ENCODE results near the gene LAMC2.

The LAMC2 gene

DNA sequence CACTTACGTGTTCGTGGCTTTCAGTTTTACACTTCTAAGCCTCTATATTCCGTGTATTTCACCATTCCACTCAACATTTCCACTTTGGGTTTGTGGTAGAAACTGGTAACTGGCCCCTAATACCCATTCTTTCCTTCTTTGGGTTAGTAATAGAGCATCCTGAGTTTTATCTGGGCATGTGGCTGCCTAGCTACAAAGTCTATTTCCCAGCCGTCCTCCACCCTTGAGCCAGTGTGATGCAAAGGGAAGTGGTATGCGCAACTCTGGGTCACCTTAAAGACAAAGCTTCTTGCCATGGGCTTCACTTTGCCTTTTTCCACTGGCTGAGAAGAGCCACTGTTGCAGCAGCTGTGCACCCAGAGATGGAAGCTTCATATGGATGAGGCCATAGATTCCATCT is 73.9 kb downstream of the LAMC2 start:
- Histone ChIP-seq H3K27me3 (ENCODE audit: insufficient read depth, low read depth, severe bottlenecking) (no peaks in the 10 kb centered on the region), H3K9me3 (ENCODE audit: severe bottlenecking) (no peaks in the 10 kb centered on the region), H3K4me3 (ENCODE audit: low read depth, low read length) (no peak overlapping the region), H3K27ac (no peak overlapping the region), H3K36me3 (no peaks in the 10 kb centered on the region)
- TF ChIP-seq, protein P1, sequence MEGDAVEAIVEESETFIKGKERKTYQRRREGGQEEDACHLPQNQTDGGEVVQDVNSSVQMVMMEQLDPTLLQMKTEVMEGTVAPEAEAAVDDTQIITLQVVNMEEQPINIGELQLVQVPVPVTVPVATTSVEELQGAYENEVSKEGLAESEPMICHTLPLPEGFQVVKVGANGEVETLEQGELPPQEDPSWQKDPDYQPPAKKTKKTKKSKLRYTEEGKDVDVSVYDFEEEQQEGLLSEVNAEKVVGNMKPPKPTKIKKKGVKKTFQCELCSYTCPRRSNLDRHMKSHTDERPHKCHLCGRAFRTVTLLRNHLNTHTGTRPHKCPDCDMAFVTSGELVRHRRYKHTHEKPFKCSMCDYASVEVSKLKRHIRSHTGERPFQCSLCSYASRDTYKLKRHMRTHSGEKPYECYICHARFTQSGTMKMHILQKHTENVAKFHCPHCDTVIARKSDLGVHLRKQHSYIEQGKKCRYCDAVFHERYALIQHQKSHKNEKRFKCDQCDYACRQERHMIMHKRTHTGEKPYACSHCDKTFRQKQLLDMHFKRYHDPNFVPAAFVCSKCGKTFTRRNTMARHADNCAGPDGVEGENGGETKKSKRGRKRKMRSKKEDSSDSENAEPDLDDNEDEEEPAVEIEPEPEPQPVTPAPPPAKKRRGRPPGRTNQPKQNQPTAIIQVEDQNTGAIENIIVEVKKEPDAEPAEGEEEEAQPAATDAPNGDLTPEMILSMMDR (IDR thresholded peaks at IDR 0.05; ENCODE audit: low read depth, low read length): no peak
- DNase-seq: no peak

DNA sequence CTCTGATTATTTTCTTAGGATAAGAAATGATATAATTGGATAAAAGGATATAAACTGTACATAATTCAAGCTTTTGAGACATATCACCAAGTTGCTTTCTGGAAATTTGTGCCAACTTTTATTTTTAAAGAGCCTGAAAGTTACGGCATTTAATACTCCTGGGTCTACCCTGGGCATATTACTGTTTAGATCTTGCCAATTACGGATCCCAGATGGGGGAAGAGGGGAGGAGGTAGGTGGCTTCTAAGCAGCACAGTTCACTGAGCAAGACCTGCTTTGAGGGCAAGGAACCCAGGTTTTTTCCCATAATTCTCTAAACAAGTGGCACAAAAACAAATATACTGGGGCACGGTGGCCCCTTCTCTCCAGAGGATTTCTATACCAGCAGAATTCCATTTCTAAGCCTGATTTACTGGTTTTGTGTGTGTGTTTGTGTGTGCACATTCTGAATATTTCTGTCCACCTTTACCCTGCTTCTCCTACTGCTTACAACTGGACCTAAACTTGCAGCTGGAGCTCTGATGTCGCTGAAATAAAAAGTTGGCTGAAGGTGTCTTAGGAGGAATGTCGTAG is 76.7 kb downstream of the LAMC2 start:
- no peaks in the 10 kb centered on the region for H3K36me3 ChIP-seq
- H3K27me3 ChIP-seq (ENCODE audit: insufficient read depth, low read depth, severe bottlenecking): no peaks in the 10 kb centered on the region
- no peak overlapping the region for H3K27ac ChIP-seq

DNA sequence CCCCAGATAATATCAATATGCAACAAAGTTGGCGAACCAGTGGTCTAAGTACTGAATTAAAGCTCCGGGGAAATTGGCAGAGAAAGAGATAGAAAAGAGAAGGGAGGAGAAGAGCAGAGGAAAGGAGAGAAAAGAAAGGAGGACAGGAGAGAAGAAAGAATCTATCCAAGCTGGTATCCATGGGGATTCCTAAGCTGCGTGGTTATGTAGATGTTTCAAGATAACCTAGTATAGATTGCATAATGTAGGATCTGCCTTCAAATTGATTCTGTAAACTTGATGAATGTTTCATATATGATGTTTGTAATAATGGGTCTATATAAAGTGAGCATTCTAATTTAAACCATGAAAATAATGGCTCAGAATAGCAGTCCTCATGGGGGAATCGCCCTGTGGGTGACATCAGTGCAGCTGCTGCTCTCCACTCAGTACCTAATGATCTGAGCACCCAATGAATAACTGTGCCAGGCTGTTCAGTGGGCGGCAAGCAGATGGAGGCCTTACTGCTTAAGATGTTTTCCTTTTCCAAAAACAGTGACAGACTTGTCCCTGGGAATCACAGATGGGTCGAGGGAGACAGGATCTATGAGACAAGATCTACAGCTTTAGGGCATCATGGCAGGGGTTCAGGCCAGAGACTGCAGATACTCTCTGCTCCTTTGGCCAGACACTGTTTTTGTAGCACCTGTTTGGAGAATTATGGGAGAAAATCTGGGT is 78.0 kb downstream of the LAMC2 start:
- Histone ChIP-seq H3K27ac (no peak overlapping the region), H3K4me3 (ENCODE audit: low read depth, low read length) (no peak overlapping the region), H3K9me3 (ENCODE audit: severe bottlenecking) (no peaks in the 10 kb centered on the region), H3K27me3 (ENCODE audit: insufficient read depth, low read depth, severe bottlenecking) (no peaks in the 10 kb centered on the region), H3K36me3 (no peaks in the 10 kb centered on the region)
- DNase-seq: no peak
- TF ChIP-seq, protein P1 (IDR thresholded peaks at IDR 0.05; ENCODE audit: low read depth, low read length): no peak

More for the DNA sequence above, 76.7 kb downstream of the LAMC2 start:
- H3K4me3 ChIP-seq (ENCODE audit: low read depth, low read length): no peak overlapping the region
- TF ChIP-seq, protein P1 (IDR thresholded peaks at IDR 0.05; ENCODE audit: low read depth, low read length): no peak
- DNase-seq: no peak
- H3K9me3 ChIP-seq (ENCODE audit: severe bottlenecking): no peaks in the 10 kb centered on the region

DNA sequence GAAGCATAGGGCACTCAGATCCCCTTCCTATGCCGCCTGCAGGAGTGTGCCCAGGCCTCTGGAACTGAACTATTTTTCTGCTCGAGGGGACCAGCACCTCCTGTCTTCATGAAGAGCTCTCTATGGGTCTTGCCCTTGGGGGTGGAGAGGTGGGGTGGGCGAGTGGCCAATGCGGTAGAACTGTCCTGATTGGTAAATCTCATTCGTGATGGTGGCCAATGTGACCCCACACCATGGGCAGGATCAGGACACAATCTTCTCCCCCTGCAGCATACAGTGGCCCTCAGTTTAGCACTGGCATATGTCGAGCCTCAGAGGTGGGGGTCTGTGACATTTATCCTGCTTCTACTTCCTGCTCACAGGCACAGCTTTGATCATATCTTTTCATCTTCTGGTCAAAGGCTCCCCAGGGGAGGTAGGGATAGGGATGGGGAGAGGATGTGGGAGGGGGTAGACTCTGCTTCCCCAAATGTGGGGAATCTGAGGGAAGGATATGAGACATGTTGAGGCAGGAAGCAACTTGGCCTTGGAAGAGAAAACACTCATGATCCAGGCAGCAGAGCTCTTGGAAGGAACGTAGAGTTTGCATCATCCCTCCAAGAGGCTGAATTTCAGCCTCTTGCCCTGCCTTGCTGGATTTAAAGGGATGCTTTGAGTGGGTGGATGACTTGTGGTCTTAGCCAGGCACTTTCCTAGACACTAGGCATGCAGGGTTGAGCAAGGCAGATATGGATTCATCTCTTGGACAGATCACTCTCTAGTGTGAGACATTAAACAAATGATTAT is 81.8 kb downstream of the LAMC2 start:
- TF ChIP-seq, protein P1 (IDR thresholded peaks at IDR 0.05; ENCODE audit: low read depth, low read length): no peak
- Histone ChIP-seq H3K27me3 (ENCODE audit: insufficient read depth, low read depth, severe bottlenecking) (no peaks in the 10 kb centered on the region), H3K27ac (no peak overlapping the region), H3K4me3 (ENCODE audit: low read depth, low read length) (no peak overlapping the region), H3K9me3 (ENCODE audit: severe bottlenecking) (no peaks in the 10 kb centered on the region), H3K36me3 (no peaks in the 10 kb centered on the region)
- no peak for DNase-seq

DNA sequence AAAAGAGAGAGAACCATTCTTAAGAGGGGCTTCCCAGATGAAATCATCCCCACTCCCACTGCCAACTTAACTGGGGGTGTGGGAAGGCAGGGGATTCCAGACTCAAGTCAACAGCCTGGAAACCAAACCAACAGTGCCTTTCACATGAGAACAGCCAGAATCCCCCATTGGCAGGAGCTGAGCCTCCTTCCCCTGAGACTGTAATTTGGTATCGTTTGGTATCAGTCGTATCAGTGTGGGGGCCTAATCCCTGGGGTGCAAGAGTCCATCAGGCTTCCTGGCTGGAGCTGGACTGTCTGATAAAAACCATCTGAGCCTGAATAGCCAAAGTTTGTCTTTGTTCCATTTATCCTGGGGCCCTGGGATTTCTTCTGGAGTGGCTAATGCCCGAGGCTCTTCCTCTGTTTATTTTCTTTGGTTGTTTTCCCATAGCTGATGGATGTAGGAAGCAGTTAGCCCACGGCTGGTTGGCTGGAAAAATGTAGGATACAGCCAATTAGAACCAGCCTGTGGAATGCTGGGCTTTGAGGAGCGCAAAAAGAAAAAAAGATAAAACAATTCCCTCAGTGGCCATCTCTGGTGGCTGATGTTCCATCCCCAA is 84.6 kb downstream of the LAMC2 start:
- Histone ChIP-seq H3K36me3 (no peaks in the 10 kb centered on the region), H3K27me3 (ENCODE audit: insufficient read depth, low read depth, severe bottlenecking) (no peaks in the 10 kb centered on the region), H3K27ac (no peak overlapping the region), H3K9me3 (ENCODE audit: severe bottlenecking) (no peaks in the 10 kb centered on the region), H3K4me3 (ENCODE audit: low read depth, low read length) (no peak overlapping the region)
- TF ChIP-seq, protein P1 (IDR thresholded peaks at IDR 0.05; ENCODE audit: low read depth, low read length): no peak
- DNase-seq: no peak

All from WERI-Rb-1 (cell line).